H1 (cell line): ENCODE data around the gene MAP3K13. TPM values are rescaled to one million over a fixed set of nuclear protein-coding genes. Genes with fewer than 3 reads are reported as not detected.

Source experiments
- CTCF ChIA-PET: fragments of 300-600 bp; sonication (Branson Sonifier 250); formaldehyde crosslinking; loops from one replicate; lab custom pipeline; 2021; ENCODE audit not compliant: partially characterized antibody; lab: Charles Lee
- POLR2A ChIA-PET: fragments of 300-600 bp; sonication (Branson Sonifier 250); formaldehyde crosslinking; loops from one replicate; lab custom pipeline; 2021; ENCODE audit warnings: inconsistent platforms; ENCODE audit not compliant: partially characterized antibody; lab: Charles Lee
- DNase-seq, 2 experiments: peaks; one replicate each; pipeline versions ENCODE4 v3.0.0 to v3.0.0-alpha.2; 2010 to 2022; ENCODE audit warnings: low spot score in 2 of 2, low read depth in 1 of 2, mixed read lengths in 1 of 2
- FAIRE-seq: peaks from 2 replicates; lab custom pipeline; 2011; peaks lifted over from hg19 to GRCh38; lab: Jason Lieb, UNC
- H2AFZ ChIP-seq: 2 replicates; pipeline ENCODE4 v1.8.1; 2012; ENCODE audit warnings: low read length, inconsistent platforms
- H2AK5ac ChIP-seq: 2 replicates; pipeline ENCODE4 v1.6.1; 2013; ENCODE audit warnings: low read depth, low read length
- H2BK120ac ChIP-seq: replicated peaks from 2 replicates; pipeline ENCODE3; 2013; ENCODE audit warnings: low read depth, low read length, inconsistent platforms
- H2BK12ac ChIP-seq: 2 replicates; pipeline ENCODE4 v1.6.1; 2013; ENCODE audit warnings: low read depth, low read length
- H2BK15ac ChIP-seq: 2 replicates; pipeline ENCODE4 v1.6.1; 2013; ENCODE audit warnings: low read length
- H2BK20ac ChIP-seq: 2 replicates; pipeline ENCODE4 v1.6.1; 2013; ENCODE audit warnings: low read length
- H2BK5ac ChIP-seq: 2 replicates; pipeline ENCODE4 v1.6.1; 2013; ENCODE audit warnings: low read depth, low read length
- H3K14ac ChIP-seq: 2 replicates; pipeline ENCODE4 v1.6.1; 2013; ENCODE audit warnings: inconsistent platforms; ENCODE audit not compliant: insufficient read length
- H3K18ac ChIP-seq: 2 replicates; pipeline ENCODE4 v1.6.1; 2013; ENCODE audit warnings: low read length; ENCODE audit errors: extremely low read depth
- H3K23ac ChIP-seq: 2 replicates; pipeline ENCODE4 v1.6.1; 2013; ENCODE audit warnings: inconsistent platforms; ENCODE audit not compliant: insufficient read length
- H3K23me2 ChIP-seq: 2 replicates; pipeline ENCODE4 v1.6.1; 2013; ENCODE audit warnings: low read depth, low read length
- H3K27ac ChIP-seq: 2 replicates; pipeline ENCODE4 v1.6.1; 2011; ENCODE audit warnings: low read depth, low read length, inconsistent platforms
- H3K27me3 ChIP-seq, 4 experiments: replicated peaks in 1 of 4; 1 replicate in 1 of 4; 2 replicates in 3 of 4; pipeline versions ENCODE4 v1.6.1 to v1.8.1; 2011 to 2013; ENCODE audit warnings: low read length in 3 of 4, mild to moderate bottlenecking in 3 of 4, inconsistent platforms in 2 of 4, mixed read lengths in 2 of 4, moderate library complexity in 1 of 4; ENCODE audit not compliant: control insufficient read depth in 3 of 4, insufficient read depth in 3 of 4; ENCODE audit errors: extremely low read depth in 1 of 4
- H3K36me3 ChIP-seq, 4 experiments: 2 replicates each; pipeline versions ENCODE4 v1.6.1 to v1.8.1; 2011 to 2013; ENCODE audit warnings: mild to moderate bottlenecking in 4 of 4, low read length in 3 of 4, moderate library complexity in 2 of 4, control low read depth in 1 of 4, inconsistent platforms in 1 of 4; ENCODE audit not compliant: insufficient read depth in 4 of 4, control insufficient read depth in 2 of 4
- H3K4ac ChIP-seq: replicated peaks from 2 replicates; pipeline ENCODE3; 2013; ENCODE audit warnings: low read length, low read depth, mixed read lengths, inconsistent platforms; ENCODE audit not compliant: insufficient read length
- H3K4me1 ChIP-seq, 4 experiments: replicated peaks in 1 of 4; 1 replicate in 1 of 4; 2 replicates in 3 of 4; pipeline versions ENCODE4 v1.6.1 to v1.8.1; 2011 to 2013; ENCODE audit warnings: low read length in 3 of 4, inconsistent platforms in 2 of 4, mixed read lengths in 1 of 4; ENCODE audit not compliant: insufficient read depth in 4 of 4, control insufficient read depth in 3 of 4
- H3K4me2 ChIP-seq, 2 experiments: 2 replicates each; pipeline versions ENCODE4 v1.6.1 to v1.8.1; 2011 to 2013; ENCODE audit warnings: low read depth in 2 of 2, low read length in 2 of 2, control low read depth in 1 of 2, inconsistent platforms in 1 of 2, mild to moderate bottlenecking in 1 of 2; ENCODE audit not compliant: insufficient read depth in 1 of 2
- H3K4me3 ChIP-seq, 4 experiments: fragments of 200-600, 300-600 bp in 1 of 4; sonication (generic), shearing (Covaris generic), sonication (Bioruptor Twin) in 1 of 4; 2 replicates each; pipeline versions ENCODE4 v1.5.1 to v1.8.1; 2011 to 2016; ENCODE audit warnings: low read length in 4 of 4, low read depth in 3 of 4, control low read depth in 2 of 4, inconsistent platforms in 2 of 4, mild to moderate bottlenecking in 2 of 4, mixed read lengths in 1 of 4, moderate library complexity in 1 of 4; ENCODE audit not compliant: insufficient read depth in 2 of 4; ENCODE audit errors: extremely low read depth in 1 of 4
- H3K56ac ChIP-seq: replicated peaks from 2 replicates; pipeline ENCODE3; 2013; ENCODE audit warnings: low read depth, mild to moderate bottlenecking, mixed read lengths, low read length, inconsistent platforms; ENCODE audit not compliant: insufficient read length
- H3K79me1 ChIP-seq: 2 replicates; pipeline ENCODE4 v1.6.1; 2013; ENCODE audit warnings: low read depth, low read length, control low read depth
- H3K79me2 ChIP-seq, 2 experiments: 2 replicates each; pipeline versions ENCODE4 v1.6.1 to v1.8.1; 2012 to 2013; ENCODE audit warnings: low read length in 2 of 2, mild to moderate bottlenecking in 2 of 2, inconsistent platforms in 1 of 2; ENCODE audit not compliant: insufficient read depth in 2 of 2, control insufficient read depth in 1 of 2
- H3K9ac ChIP-seq, 4 experiments: replicated peaks in 1 of 4; 1 replicate in 1 of 4; 2 replicates in 3 of 4; pipeline versions ENCODE4 v1.6.1 to v1.8.1; 2011 to 2013; ENCODE audit warnings: low read depth in 3 of 4, low read length in 3 of 4, control low read depth in 2 of 4, mild to moderate bottlenecking in 2 of 4, moderate library complexity in 2 of 4, inconsistent platforms in 1 of 4; ENCODE audit errors: extremely low read depth in 1 of 4
- H3K9me3 ChIP-seq, 2 experiments: 2 replicates each; pipeline versions ENCODE4 v1.6.1 to v1.8.1; 2012 to 2013; ENCODE audit warnings: mild to moderate bottlenecking in 2 of 2, moderate library complexity in 2 of 2, control low read depth in 1 of 2, inconsistent platforms in 1 of 2, low read depth in 1 of 2, low read length in 1 of 2, mixed read lengths in 1 of 2; ENCODE audit not compliant: insufficient read depth in 2 of 2
- H4K20me1 ChIP-seq, 2 experiments: replicated peaks in 1 of 2; 2 replicates each; pipeline versions ENCODE3 to v1.8.1; 2011 to 2013; ENCODE audit warnings: inconsistent platforms in 2 of 2, low read length in 2 of 2, mild to moderate bottlenecking in 1 of 2; ENCODE audit not compliant: insufficient read depth in 2 of 2, control insufficient read depth in 1 of 2
- H4K5ac ChIP-seq: 2 replicates; pipeline ENCODE4 v1.6.1; 2013; ENCODE audit warnings: low read length, low read depth, mixed read lengths, inconsistent platforms; ENCODE audit not compliant: insufficient read length
- H4K8ac ChIP-seq: 2 replicates; pipeline ENCODE4 v1.8.0; 2013; ENCODE audit warnings: mild to moderate bottlenecking, moderate library complexity, low read length, inconsistent platforms; ENCODE audit not compliant: insufficient read depth; ENCODE audit errors: extremely low read depth
- H4K91ac ChIP-seq: replicated peaks from 2 replicates; pipeline ENCODE3; 2013; ENCODE audit warnings: low read length, mixed read lengths, inconsistent platforms; ENCODE audit not compliant: insufficient read length
- BRCA1 ChIP-seq: IDR thresholded peaks from 2 replicates; pipeline ENCODE4 v1.6.1; 2012; ENCODE audit warnings: low read depth, low read length, improper control_type of control experiment
- EP300 ChIP-seq, 2 experiments: IDR thresholded peaks; 1 replicate in 1 of 2; 2 replicates in 1 of 2; pipeline ENCODE4 v1.6.1; 2011 to 2012; ENCODE audit warnings: low read depth in 2 of 2, low read length in 2 of 2, mild to moderate bottlenecking in 2 of 2, borderline replicate concordance in 1 of 2, inconsistent platforms in 1 of 2, moderate library complexity in 1 of 2
- TBP ChIP-seq: IDR thresholded peaks from 2 replicates; pipeline ENCODE4 v1.6.1; 2011; ENCODE audit warnings: low read depth, low read length, improper control_type of control experiment
- TCF12 ChIP-seq: IDR thresholded peaks from 2 replicates; pipeline ENCODE4 v1.6.1; 2011; ENCODE audit warnings: low read depth, mild to moderate bottlenecking, low read length
- YY1 ChIP-seq: IDR thresholded peaks from 2 replicates; pipeline ENCODE4 v1.6.1; 2011; ENCODE audit warnings: low read depth, mild to moderate bottlenecking, low read length
- WGBS, 2 experiments: shearing (Covaris generic) in 1 of 2; methylation state at CpG; one replicate each; pipeline versions ENCODE4 v1.1.6 to v1.1.7; 2013 to 2015; ENCODE audit warnings: low lambda C conversion rate in 2 of 2, mixed read lengths in 2 of 2, inconsistent platforms in 1 of 2, low coverage in 1 of 2, missing lambda C conversion rate in 1 of 2; ENCODE audit not compliant: insufficient replicate concordance in 2 of 2, insufficient coverage in 1 of 2, insufficient read length in 1 of 2; ENCODE audit errors: extremely low coverage in 1 of 2, missing lambda C conversion rate in 1 of 2; 5-methylcytosine and 5-hydroxymethylcytosine counted together
- polyA plus RNA-seq, 7 experiments: library from polyadenylated mRNA; depleted of rRNA in 3 of 7; stranded (reverse) in 5 of 7; unstranded in 2 of 7; fragments of >200 nt in 5 of 7; fragments of 200-250 nt in 2 of 7; gene quantifications; 1 replicate in 5 of 7; 2 replicates in 1 of 7; 4 replicates in 1 of 7; pipeline versions ENCODE4 v1.2.1 to v1.2.3, GENCODE V29; 2011 to 2013; ENCODE audit warnings: missing spikeins in 2 of 7, mixed read lengths in 2 of 7
- total RNA-seq: library from RNA; stranded (reverse); fragmentation: NEBNext Ultra II Directional; extraction: Animal tissue kit (Norgen Biotek cat#: 25700); gene quantifications from 2 replicates; pipeline ENCODE4 v1.2.1, GENCODE V29; 2021

The MAP3K13 gene
- total and polyA plus RNA-seq, 2 of the 8 experiments (the other 6 are each of a cell fraction or from before 2014, with no cell fraction given), result 6.8 to 17.9 TPM

DNA sequence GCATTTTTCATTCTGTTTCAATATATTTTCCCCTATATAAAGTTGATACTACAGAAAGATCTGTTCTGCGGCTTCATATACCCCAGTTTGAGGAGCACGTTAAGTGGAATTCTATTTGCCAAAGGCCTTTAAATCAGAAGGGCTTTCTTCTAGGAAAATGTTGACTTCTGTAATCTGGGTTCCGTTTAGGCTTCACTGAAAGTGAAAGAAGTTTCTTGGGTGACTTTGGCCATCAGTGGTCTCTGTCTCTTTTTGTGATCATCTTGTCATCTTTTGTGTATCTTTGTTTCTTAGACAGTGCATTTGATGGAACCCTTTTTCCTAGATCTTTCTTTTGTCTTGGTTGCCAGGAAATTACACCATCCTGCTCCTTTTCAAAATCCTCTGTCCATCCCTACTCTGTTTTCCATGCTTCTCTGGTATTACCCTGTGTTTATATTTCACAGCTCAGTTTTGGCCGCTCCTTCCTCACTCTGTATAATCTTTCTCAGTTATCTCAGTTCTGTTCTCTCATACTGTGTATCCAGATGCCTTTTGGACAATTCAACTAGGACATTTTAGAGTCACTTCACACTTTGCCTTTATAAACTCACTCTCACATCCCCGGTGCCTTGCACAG, 40.7 kb upstream of the MAP3K13 start:
- no peak overlapping the region for H4K91ac ChIP-seq
- no peak overlapping the region for H3K4ac ChIP-seq
- H4K20me1 ChIP-seq, result no peaks in the 10 kb centered on the region
- H3K27ac ChIP-seq, result no peak overlapping the region
- H3K79me2 ChIP-seq, result no peaks in the 10 kb centered on the region
- no peak overlapping the region for H2AK5ac ChIP-seq
- H2BK5ac ChIP-seq, result no peak overlapping the region
- H3K23ac ChIP-seq, result no peak overlapping the region
- H3K23me2 ChIP-seq, result no peaks in the 10 kb centered on the region
- no peaks in the 10 kb centered on the region for H3K79me1 ChIP-seq
- H3K56ac ChIP-seq, result no peak overlapping the region
- FAIRE-seq, result no peak
- H3K14ac ChIP-seq, result no peak overlapping the region
- ChIA-PET POLR2A (no interaction called here), CTCF (interaction anchor here (0.7 to 1.0 kb wide), 2 partner anchors 15 to 42 kb away, joined by 3 read pairs; no protein-coding TSS in a partner anchor)
- no peaks in the 10 kb centered on the region for H3K27me3 ChIP-seq
- H2BK120ac ChIP-seq, result no peak overlapping the region
- no peaks in the 10 kb centered on the region for H3K9me3 ChIP-seq
- H2BK15ac ChIP-seq, result no peak overlapping the region
- no peak overlapping the region for H3K18ac ChIP-seq
- no peak overlapping the region for H2BK12ac ChIP-seq
- H4K5ac ChIP-seq, result no peak overlapping the region
- H3K4me3 ChIP-seq, result no peak overlapping the region
- WGBS, 2 experiments, result 88% methylated on average over 5 of the region's 5 CpGs; no CpG with 5 or more reads in 1 of the 2 experiments
- no peak overlapping the region for H4K8ac ChIP-seq
- no peaks in the 10 kb centered on the region for H3K4me1 ChIP-seq
- H2AFZ ChIP-seq, result no peak overlapping the region
- DNase-seq, result no peak
- TF ChIP-seq BRCA1 (no peak), TCF12 (no peak), YY1 (no peak), EP300 (IDR thresholded peaks at IDR 0.05; ENCODE audit: borderline replicate concordance in 1 of 2, low read depth in 2 of 2, low read length in 2 of 2) (no peak), TBP (no peak)
- H3K9ac ChIP-seq, result no peak overlapping the region
- no peak overlapping the region for H2BK20ac ChIP-seq
- no peaks in the 10 kb centered on the region for H3K36me3 ChIP-seq
- no peak overlapping the region for H3K4me2 ChIP-seq
